Choroid plexus epithelial cell (primary cell): Measurements from ENCODE around the gene USP43.

Experiments
- DNase-seq: peaks from one replicate; pipeline ENCODE4 v3.0.0-alpha.2; 2010; ENCODE audit warnings: low read depth
- H3K4me3 ChIP-seq: 2 replicates; pipeline ENCODE4 v1.5.1; 2011; ENCODE audit warnings: low read depth, mild to moderate bottlenecking, control low read depth, low read length, moderate library complexity
- TF ChIP-seq, protein P1 (sequence below): conservative IDR thresholded peaks from 2 replicates; pipeline ENCODE4 v1.5.1; 2011; ENCODE audit warnings: low read depth, mild to moderate bottlenecking, control low read depth, inconsistent platforms, low read length, moderate library complexity

Gene USP43

DNA sequence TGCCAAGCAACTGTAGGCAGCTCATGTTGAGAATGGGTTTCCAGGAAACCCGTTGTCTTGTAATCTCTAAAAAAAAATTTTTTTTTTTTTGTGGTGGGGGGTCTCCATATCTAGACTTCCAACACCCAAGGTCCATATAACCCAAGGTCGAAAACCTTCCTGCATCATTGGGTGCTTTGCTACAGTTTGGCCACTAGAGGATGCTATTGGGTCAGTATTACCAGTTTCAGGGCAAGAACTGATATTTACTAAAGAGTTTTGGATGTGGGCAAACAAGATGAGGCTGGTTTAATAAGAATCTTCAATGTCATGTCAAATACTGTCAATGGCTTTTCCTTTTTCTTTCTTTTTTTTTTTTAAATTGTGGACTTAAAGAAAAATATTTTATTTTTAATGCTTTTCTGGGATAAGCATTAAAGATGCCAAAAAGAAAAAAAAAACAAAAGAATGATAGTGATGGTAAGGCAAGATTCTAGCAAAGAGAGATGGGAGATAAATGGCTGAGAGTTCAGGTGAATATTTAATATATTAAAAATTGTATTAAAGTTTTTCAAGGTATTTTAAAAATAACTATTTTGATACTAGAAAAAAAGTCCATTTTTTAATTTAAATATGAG is 83.8 kb downstream of the USP43 start:
- no peak overlapping the region for H3K4me3 ChIP-seq
- TF ChIP-seq, protein P1, sequence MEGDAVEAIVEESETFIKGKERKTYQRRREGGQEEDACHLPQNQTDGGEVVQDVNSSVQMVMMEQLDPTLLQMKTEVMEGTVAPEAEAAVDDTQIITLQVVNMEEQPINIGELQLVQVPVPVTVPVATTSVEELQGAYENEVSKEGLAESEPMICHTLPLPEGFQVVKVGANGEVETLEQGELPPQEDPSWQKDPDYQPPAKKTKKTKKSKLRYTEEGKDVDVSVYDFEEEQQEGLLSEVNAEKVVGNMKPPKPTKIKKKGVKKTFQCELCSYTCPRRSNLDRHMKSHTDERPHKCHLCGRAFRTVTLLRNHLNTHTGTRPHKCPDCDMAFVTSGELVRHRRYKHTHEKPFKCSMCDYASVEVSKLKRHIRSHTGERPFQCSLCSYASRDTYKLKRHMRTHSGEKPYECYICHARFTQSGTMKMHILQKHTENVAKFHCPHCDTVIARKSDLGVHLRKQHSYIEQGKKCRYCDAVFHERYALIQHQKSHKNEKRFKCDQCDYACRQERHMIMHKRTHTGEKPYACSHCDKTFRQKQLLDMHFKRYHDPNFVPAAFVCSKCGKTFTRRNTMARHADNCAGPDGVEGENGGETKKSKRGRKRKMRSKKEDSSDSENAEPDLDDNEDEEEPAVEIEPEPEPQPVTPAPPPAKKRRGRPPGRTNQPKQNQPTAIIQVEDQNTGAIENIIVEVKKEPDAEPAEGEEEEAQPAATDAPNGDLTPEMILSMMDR = peak; percentile 99
- peak; percentile 75 for DNase-seq

GRCh38 chr17:9729735-9730420 is 84.6 kb downstream of the USP43 start:
- TF ChIP-seq, protein P1 = no peak
- DNase-seq = peak; percentile 57
- no peak overlapping the region for H3K4me3 ChIP-seq

DNA sequence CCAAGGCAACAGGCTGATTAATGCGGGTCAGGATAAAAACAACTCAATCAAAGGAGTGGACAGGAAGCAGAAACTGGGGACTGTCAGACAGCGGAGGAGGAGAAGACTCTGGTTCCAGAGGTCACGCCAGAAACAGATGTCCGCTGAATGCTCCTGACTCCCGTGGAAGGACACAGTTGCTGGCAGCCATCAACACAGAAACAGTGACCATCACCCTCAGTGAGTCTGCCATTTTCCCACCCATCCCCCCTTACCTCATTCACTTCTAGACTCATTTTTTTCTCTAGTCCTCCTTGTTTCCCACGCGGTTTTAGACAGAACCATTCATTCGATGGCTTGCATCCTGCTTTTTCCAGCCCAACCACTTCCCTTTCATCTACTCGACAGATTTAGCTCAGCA is 105.2 kb downstream of the USP43 start:
- H3K4me3 ChIP-seq = no peak overlapping the region
- no peak for DNase-seq
- TF ChIP-seq, protein P1 = no peak

DNA sequence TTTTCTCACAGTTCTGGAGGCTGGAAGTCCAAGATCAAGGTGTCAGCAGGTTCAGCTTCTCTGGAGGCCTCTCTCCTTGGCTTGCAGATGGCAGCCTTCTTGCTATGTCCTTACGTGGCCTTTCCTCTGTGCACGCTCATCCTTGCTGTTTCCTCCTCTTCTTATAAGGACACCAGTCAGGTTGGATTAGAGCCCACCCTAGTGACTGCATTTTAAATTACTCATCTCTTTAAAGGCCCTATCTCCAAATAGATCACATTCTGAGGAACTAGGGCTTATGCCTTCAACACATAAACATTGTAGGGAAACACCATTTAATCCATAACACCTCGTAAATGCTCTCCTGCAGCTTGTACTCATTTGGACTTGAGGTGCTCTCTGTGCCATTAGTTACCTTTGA is 109.8 kb downstream of the USP43 start:
- TF ChIP-seq, protein P1 = no peak
- H3K4me3 ChIP-seq = no peak overlapping the region
- DNase-seq = no peak

GRCh38 chr17:9760266-9760665 is 114.9 kb downstream of the USP43 start:
- no peak overlapping the region for H3K4me3 ChIP-seq
- no peak for DNase-seq
- TF ChIP-seq, protein P1 = no peak

DNA sequence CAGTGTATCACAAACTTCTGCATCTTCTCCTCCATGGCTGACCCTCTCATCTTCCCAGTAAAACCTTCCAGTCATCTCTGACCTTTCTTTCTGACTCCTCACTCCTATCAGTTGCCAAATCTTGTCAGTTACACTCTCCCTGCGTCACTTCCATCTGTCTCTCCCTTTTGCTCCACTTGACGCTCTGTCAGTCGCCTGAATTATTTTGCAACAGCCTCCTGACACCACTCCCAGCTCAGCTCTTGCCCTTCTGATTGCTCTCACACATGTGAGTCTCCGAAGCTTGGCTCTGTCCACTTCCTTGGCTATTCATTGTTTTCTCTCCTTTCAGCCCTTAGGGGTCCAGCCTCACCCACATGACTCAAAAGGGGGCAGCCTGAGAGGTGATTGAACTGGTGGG is 118.3 kb downstream of the USP43 start:
- TF ChIP-seq, protein P1 = no peak
- no peak for DNase-seq
- H3K4me3 ChIP-seq = no peak overlapping the region

- no peak for DNase-seq
- TF ChIP-seq, protein P1 = no peak
- no peak overlapping the region for H3K4me3 ChIP-seq
Measured at GRCh38 chr17:9765322-9765721, 120.0 kb downstream of the USP43 start.
